Neural cell (in vitro differentiated cells): ENCODE data around the gene UBE2O. TPM values are rescaled to one million over a fixed set of nuclear protein-coding genes. Genes with fewer than 3 reads are reported as not detected.
A peak's percentile ranks its signal among the peaks of the same experiment; 100 is the strongest.

Source experiments
- H2AFZ ChIP-seq: fragments of 200-600, 300-800 bp; sonication (generic), shearing (Covaris generic); 2 replicates; pipeline ENCODE4 v1.6.0; 2014; ENCODE audit warnings: low read depth, mild to moderate bottlenecking, antibody characterized with exemption, low read length, moderate library complexity
- H3F3A ChIP-seq: fragments of 200-600 bp; shearing (Covaris generic); 2 replicates; pipeline ENCODE4 v1.6.1; 2016; ENCODE audit warnings: mild to moderate bottlenecking, moderate library complexity, mixed read lengths, antibody characterized with exemption, low read length; ENCODE audit not compliant: insufficient read depth, poor library complexity, severe bottlenecking
- H3K27ac ChIP-seq: fragments of 200-600, 300-800 bp; sonication (generic), shearing (Covaris generic); 2 replicates; pipeline ENCODE4 v1.5.1; 2014; ENCODE audit warnings: mild to moderate bottlenecking, low read length, moderate library complexity
- H3K27me3 ChIP-seq: fragments of 300-800, 200-600 bp; sonication (generic), shearing (Covaris generic); 2 replicates; pipeline ENCODE4 v1.6.0; 2014; ENCODE audit warnings: mild to moderate bottlenecking, low read depth, low read length, moderate library complexity; ENCODE audit not compliant: insufficient read depth
- H3K36me3 ChIP-seq: fragments of 300-800, 200-600 bp; sonication (generic), shearing (Covaris generic); 2 replicates; pipeline ENCODE4 v1.5.1; 2014; ENCODE audit warnings: mild to moderate bottlenecking, antibody characterized with exemption, low read length, moderate library complexity; ENCODE audit not compliant: insufficient read depth
- H3K4me2 ChIP-seq: fragments of 300-800, 200-600 bp; sonication (generic), shearing (Covaris generic); 2 replicates; pipeline ENCODE4 v1.6.0; 2014; ENCODE audit warnings: mild to moderate bottlenecking, low read length
- H3K4me3 ChIP-seq: fragments of 300-800, 200-600 bp; sonication (generic), shearing (Covaris generic); 2 replicates; pipeline ENCODE4 v1.5.1; 2014; ENCODE audit warnings: mild to moderate bottlenecking, low read length, moderate library complexity
- H3K79me2 ChIP-seq: fragments of 200-600 bp; shearing (Covaris generic); replicated peaks from 2 replicates; pipeline ENCODE4 v1.6.0; 2014; ENCODE audit warnings: mild to moderate bottlenecking, low read length, moderate library complexity; ENCODE audit not compliant: insufficient read depth
- H3K9ac ChIP-seq: fragments of 300-800, 200-600 bp; sonication (generic), shearing (Covaris generic); 2 replicates; pipeline ENCODE4 v1.6.1; 2016; ENCODE audit warnings: mild to moderate bottlenecking, low read length, mixed read lengths
- H3K9me2 ChIP-seq: fragments of 200-600 bp; shearing (Covaris generic); 2 replicates; pipeline ENCODE4 v1.6.1; 2016; ENCODE audit warnings: mild to moderate bottlenecking, low read length, mixed read lengths; ENCODE audit not compliant: insufficient read depth
- H3K9me3 ChIP-seq: fragments of 200-600, 300-800 bp; sonication (generic), shearing (Covaris generic); 2 replicates; pipeline ENCODE4 v1.6.1; 2016; ENCODE audit warnings: mild to moderate bottlenecking, mixed run types, low read length, moderate library complexity, mixed read lengths
- H4K20me1 ChIP-seq: fragments of 200-600 bp; shearing (Covaris generic); 2 replicates; pipeline ENCODE4 v1.6.1; 2016; ENCODE audit warnings: mild to moderate bottlenecking, mixed run types; ENCODE audit not compliant: insufficient read depth
- CTCF ChIP-seq: fragments of 450-650 bp; IDR thresholded peaks from 2 replicates; pipeline ENCODE4 v1.5.1; 2014; ENCODE audit warnings: antibody characterized with exemption, mild to moderate bottlenecking, moderate library complexity; ENCODE audit not compliant: poor library complexity, severe bottlenecking
- EP300 ChIP-seq: fragments of 450-650 bp; conservative IDR thresholded peaks from 2 replicates; pipeline ENCODE4 v1.6.1; 2014; ENCODE audit warnings: antibody characterized with exemption, mild to moderate bottlenecking, moderate library complexity; ENCODE audit not compliant: poor library complexity, severe bottlenecking
- EZH2 ChIP-seq: fragments of 200-600, 300-800 bp; shearing (Covaris generic), sonication (generic); IDR thresholded peaks from 2 replicates; pipeline ENCODE4 v1.6.1; 2014; ENCODE audit warnings: antibody characterized with exemption, low read length, borderline replicate concordance, mild to moderate bottlenecking; ENCODE audit not compliant: insufficient read depth, poor library complexity, severe bottlenecking
- MXI1 ChIP-seq: fragments of 450-650 bp; conservative IDR thresholded peaks from 2 replicates; pipeline ENCODE4 v1.6.1; 2014; ENCODE audit warnings: antibody characterized with exemption, mild to moderate bottlenecking; ENCODE audit not compliant: poor library complexity, severe bottlenecking
- POLR2AphosphoS5 ChIP-seq: IDR thresholded peaks from 2 replicates; pipeline ENCODE4 v1.6.1; 2012
- RAD21 ChIP-seq: fragments of 450-650 bp; conservative IDR thresholded peaks from 2 replicates; pipeline ENCODE4 v1.6.1; 2014; ENCODE audit warnings: antibody characterized with exemption, mild to moderate bottlenecking, moderate library complexity
- REST ChIP-seq: IDR thresholded peaks from 2 replicates; pipeline ENCODE4 v1.6.1; 2012; ENCODE audit warnings: borderline replicate concordance
- SMC3 ChIP-seq: fragments of 450-650 bp; conservative IDR thresholded peaks from 2 replicates; pipeline ENCODE4 v1.6.1; 2014; ENCODE audit warnings: antibody characterized with exemption, mild to moderate bottlenecking, moderate library complexity; ENCODE audit not compliant: poor library complexity
- TAF1 ChIP-seq: IDR thresholded peaks from 2 replicates; pipeline ENCODE4 v1.6.1; 2012; ENCODE audit warnings: low read depth
- polyA plus RNA-seq: library from polyadenylated mRNA; depleted of rRNA; stranded (reverse); fragments of >200 nt; gene quantifications from 2 replicates; pipeline ENCODE4 v1.2.3, GENCODE V29; 2014

The UBE2O gene
- polyA plus RNA-seq, 1 donor from 2014 or later: 28.0 TPM

DNA sequence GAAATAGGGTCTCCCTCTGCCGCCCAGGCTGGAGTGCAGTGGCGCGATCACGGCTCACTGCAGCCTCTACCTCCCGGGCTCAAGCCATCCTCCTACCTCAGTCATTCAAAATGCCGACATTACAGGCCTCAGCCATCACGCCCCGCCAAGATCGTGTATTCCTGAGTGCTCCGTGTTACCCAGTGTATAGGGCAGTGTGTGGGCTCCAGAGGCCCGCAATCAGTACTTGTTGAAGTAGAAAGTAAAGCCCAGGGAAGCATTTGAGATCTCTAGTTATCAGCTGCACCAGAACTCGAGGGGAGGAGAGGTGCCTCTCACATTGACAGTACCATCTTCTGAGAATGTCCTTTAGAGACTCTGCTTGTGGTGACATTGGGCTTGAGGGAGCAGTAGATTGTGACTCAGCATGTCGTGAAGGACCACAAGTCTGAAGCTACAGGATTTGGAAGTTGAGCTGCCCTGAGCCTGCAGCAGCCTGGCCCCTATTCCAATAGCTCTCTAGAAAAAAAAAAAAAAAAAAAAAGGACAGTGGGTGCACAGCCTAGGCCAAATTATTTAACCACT, 98.1 kb downstream of the UBE2O start:
- H3K4me2 ChIP-seq: no peak overlapping the region
- no peaks in the 10 kb centered on the region for H3K9me2 ChIP-seq
- no peaks in the 10 kb centered on the region for H3K27me3 ChIP-seq
- H3K4me3 ChIP-seq: no peak overlapping the region
- H2AFZ ChIP-seq: peak overlapping the region; percentile 89
- H3K9ac ChIP-seq: no peak overlapping the region
- H3F3A ChIP-seq: no peaks in the 10 kb centered on the region
- H3K36me3 ChIP-seq: no peaks in the 10 kb centered on the region
- H4K20me1 ChIP-seq: no peaks in the 10 kb centered on the region
- H3K27ac ChIP-seq: no peak overlapping the region
- no peak for TF ChIP-seq SMC3
- no peak for TF ChIP-seq MXI1
- no peak for TF ChIP-seq POLR2AphosphoS5
- no peak for TF ChIP-seq EZH2
- TF ChIP-seq REST: no peak
- no peak for TF ChIP-seq TAF1
- no peak for TF ChIP-seq EP300
- no peak for TF ChIP-seq CTCF
- no peak for TF ChIP-seq RAD21
- peaks cover 9% of the 10 kb centered on the region for H3K79me2 ChIP-seq
- no peaks in the 10 kb centered on the region for H3K9me3 ChIP-seq

- Histone ChIP-seq H3K9me3 (no peaks in the 10 kb centered on the region), H3K9ac (peak overlapping the region; percentile 82), H3F3A (no peaks in the 10 kb centered on the region), H4K20me1 (no peaks in the 10 kb centered on the region), H3K4me3 (peak overlapping the region; percentile 98), H3K36me3 (no peaks in the 10 kb centered on the region), H3K27me3 (no peaks in the 10 kb centered on the region), H3K27ac (peak overlapping the region; percentile 78), H2AFZ (peak overlapping the region; percentile 89), H3K79me2 (peaks cover 9% of the 10 kb centered on the region), H3K4me2 (peak overlapping the region; percentile 80), H3K9me2 (no peaks in the 10 kb centered on the region)
- no peak for TF ChIP-seq CTCF
- TF ChIP-seq POLR2AphosphoS5: no peak
- no peak for TF ChIP-seq SMC3
- no peak for TF ChIP-seq TAF1
- no peak for TF ChIP-seq EZH2
- TF ChIP-seq REST: no peak
- no peak for TF ChIP-seq MXI1
- no peak for TF ChIP-seq RAD21
- TF ChIP-seq EP300: no peak
These were observed 98.6 kb downstream of the UBE2O start for GRCh38 chr17:76354317-76354729.
